ENCODE results near the gene PPFIA4.

PPFIA4 gene

GRCh38 chr1:203056012-203056411 lies 29.7 kb downstream of the PPFIA4 start:
- no peak for DNase-seq (ENCODE audit: low read depth in 1 of 2, low spot score in 1 of 2)

DNA sequence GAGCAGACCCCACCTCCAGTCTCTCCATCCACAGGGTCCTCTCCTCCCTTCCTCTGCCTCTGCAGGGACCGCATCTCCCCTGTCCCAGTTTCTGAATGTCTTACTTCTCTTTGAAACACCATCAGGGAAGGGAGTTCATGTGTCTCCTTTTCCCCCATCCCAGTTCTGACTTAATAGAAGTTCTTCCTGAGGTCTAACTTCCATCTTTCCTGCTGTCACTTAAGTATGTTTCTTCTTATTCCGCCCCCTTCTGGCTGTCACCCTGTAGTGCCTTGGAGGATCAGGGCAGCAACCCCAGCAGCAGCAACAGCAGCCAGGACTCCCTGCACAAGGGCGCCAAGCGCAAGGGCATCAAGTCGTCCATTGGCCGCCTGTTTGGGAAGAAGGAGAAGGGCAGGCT lies 30.2 kb downstream of the PPFIA4 start:
- no peak for DNase-seq (ENCODE audit: low read depth in 1 of 2, low spot score in 1 of 2)

- no peak for DNase-seq (ENCODE audit: low read depth in 1 of 2, low spot score in 1 of 2)
These were observed 31.8 kb downstream of the PPFIA4 start for GRCh38 chr1:203057911-203058675.

DNA sequence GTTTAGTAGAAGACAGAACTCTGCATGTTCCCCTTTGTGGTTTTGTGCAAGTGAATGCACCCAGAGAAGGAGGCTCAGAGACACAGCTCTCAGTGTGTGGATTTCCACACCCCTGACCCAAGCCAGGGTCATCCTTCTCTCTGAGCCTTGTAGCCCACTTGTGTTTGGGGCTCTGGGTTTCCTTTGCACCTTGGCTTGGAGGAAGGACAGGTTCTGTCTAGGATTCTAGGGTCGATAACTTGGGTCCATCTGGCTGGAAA lies 32.3 kb downstream of the PPFIA4 start:
- no peak for DNase-seq (ENCODE audit: low read depth in 1 of 2, low spot score in 1 of 2)

GRCh38 chr1:203059485-203059884 lies 33.2 kb downstream of the PPFIA4 start:
- no peak for DNase-seq (ENCODE audit: low read depth in 1 of 2, low spot score in 1 of 2)

GRCh38 chr1:203060115-203060514 lies 33.8 kb downstream of the PPFIA4 start:
- no peak for DNase-seq (ENCODE audit: low read depth in 1 of 2, low spot score in 1 of 2)

- DNase-seq (ENCODE audit: low read depth in 1 of 2, low spot score in 1 of 2): no peak
These were observed 37.0 kb downstream of the PPFIA4 start for GRCh38 chr1:203063287-203063686.

DNA sequence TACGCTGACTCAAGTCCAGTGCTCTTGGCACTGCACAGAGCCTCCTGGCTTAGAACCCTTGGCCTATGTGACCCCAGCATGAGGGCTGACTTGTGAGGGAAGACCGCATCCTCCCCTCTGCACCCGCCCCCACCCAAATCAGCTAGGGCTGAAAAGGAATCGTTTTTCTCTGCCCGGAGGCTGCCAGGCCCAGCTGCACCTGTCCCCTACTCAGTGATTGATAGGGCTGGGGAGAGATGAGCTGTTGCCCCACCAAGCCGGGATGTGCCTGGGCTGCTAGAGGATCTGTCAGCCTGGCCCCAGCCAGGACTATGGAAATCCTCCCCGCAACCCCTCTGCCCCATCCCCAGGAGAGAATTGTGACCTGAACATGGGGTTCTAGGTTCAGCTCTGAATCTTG lies 38.9 kb downstream of the PPFIA4 start:
- DNase-seq (ENCODE audit: low read depth in 1 of 2, low spot score in 1 of 2): no peak

DNA sequence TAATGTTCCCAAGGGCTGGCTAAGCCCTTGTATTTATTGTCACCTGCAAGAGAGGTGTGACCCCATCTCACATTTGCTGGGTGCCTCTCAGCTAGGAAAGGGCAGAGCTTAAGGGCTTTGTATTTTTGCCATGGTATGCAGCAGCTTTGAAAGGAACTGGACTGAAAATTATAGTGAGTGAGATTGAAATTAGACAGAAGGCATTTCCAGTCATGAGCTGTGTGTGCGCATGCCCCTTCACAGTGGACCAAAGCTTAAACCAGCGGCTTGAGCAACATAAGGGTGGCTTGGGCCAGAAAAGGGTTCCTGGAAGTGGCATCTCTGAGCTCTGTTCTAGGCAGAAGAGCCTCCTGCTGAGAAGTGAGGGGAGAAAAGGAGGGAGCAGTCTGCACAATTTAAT lies 39.7 kb downstream of the PPFIA4 start:
- no peak for DNase-seq (ENCODE audit: low read depth in 1 of 2, low spot score in 1 of 2)

GRCh38 chr1:203066965-203067364 lies 40.7 kb downstream of the PPFIA4 start:
- no peak for DNase-seq (ENCODE audit: low read depth in 1 of 2, low spot score in 1 of 2)

DNA sequence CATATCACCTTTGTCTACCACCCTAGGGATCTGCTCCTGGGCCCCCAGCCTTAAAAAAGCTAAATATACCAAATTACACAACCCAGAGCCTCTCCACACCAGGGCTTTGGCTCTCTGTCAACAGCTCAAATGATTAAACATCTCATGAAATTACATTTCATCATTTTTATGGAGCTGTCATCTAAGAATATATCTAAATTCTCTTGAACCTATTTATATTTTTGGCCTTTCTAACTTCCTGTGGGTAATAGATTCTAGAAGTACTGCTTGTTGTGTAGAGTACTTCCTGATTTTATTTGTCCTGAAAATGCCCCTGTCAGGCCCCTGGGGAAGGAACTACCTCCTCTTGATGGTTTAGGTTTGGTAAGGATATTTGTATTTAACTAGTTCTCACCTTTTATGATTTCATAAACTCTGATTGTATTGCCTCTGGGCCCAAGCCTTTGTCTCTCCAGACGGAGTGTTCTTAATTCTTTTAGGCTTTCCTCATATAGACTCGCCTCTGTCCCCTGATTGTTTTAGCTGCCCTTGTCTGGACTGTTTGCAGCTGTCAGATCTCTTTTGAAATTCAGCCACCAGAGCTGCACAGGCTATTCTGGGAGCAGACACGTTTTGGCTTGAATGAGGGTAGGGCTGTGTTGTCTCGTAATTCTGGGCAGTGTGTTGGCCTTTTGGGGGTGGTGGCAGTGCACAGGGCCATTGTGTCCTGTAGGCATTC lies 42.9 kb downstream of the PPFIA4 start:
- DNase-seq (ENCODE audit: low read depth in 1 of 2, low spot score in 1 of 2): no peak

DNA sequence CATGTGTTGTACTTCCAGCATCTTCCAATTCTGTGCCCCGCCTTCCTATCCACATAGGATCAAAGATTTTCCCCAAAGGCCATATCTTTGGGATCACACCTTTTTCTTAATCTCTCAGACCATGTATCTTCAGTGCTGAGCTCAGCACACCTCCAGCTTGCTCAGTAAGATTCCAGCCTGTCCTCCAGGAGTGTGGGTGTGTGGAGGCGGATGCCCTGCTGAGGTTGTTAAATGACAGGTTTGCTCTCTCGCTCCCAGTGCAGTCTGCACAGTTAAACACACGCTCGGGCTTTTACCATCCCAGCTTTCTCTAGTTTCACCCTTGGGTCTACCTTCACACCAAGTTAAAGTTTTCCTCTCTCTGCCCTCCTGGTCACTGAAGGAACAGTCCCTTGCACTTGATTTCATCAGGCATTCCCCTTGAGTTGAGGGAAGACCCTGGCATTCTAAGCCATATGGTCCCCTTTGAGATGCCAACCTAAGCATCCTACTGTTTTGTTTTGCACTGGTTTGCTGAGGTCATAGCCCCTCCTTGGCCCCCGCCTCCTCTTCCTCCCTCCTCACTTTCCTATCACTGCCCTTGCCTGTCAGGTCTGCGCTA lies 45.8 kb downstream of the PPFIA4 start:
- DNase-seq (ENCODE audit: low read depth in 1 of 2, low spot score in 1 of 2): no peak

DNA sequence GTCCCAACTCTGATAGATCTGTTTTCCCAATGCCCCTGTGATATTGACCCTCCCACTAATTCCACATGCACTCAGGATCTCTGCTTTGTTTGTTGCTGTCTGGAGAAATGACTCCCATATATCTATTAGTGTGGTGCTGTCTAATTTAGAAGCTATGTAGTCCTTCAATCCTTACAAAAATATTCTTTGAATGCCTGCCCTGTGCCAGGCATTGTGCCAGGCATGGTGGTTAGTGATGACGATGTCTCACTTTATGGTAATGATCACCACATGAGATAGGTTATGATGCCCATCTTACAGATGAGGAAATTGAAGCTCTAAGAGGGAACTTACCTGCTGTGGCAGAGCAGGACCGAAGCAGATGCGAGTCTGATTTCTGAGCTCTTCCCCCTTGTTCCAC lies 46.6 kb downstream of the PPFIA4 start:
- no peak for DNase-seq (ENCODE audit: low read depth in 1 of 2, low spot score in 1 of 2)

GRCh38 chr1:203073469-203073868 lies 47.2 kb downstream of the PPFIA4 start:
- DNase-seq (ENCODE audit: low read depth in 1 of 2, low spot score in 1 of 2): no peak

GRCh38 chr1:203074610-203075009 lies 48.3 kb downstream of the PPFIA4 start:
- no peak for DNase-seq (ENCODE audit: low read depth in 1 of 2, low spot score in 1 of 2)

GRCh38 chr1:203075236-203076030 lies 49.1 kb downstream of the PPFIA4 start:
- no peak for DNase-seq (ENCODE audit: low read depth in 1 of 2, low spot score in 1 of 2)

GRCh38 chr1:203076031-203076511 lies 49.8 kb downstream of the PPFIA4 start:
- no peak for DNase-seq (ENCODE audit: low read depth in 1 of 2, low spot score in 1 of 2)

- DNase-seq (ENCODE audit: low read depth in 1 of 2, low spot score in 1 of 2): no peak
These were observed 51.1 kb downstream of the PPFIA4 start for GRCh38 chr1:203077367-203077766.

- no peak for DNase-seq (ENCODE audit: low read depth in 1 of 2, low spot score in 1 of 2)
These were observed 51.7 kb downstream of the PPFIA4 start for GRCh38 chr1:203077956-203078355.

GRCh38 chr1:203078478-203078877 lies 52.2 kb downstream of the PPFIA4 start:
- no peak for DNase-seq (ENCODE audit: low read depth in 1 of 2, low spot score in 1 of 2)

DNA sequence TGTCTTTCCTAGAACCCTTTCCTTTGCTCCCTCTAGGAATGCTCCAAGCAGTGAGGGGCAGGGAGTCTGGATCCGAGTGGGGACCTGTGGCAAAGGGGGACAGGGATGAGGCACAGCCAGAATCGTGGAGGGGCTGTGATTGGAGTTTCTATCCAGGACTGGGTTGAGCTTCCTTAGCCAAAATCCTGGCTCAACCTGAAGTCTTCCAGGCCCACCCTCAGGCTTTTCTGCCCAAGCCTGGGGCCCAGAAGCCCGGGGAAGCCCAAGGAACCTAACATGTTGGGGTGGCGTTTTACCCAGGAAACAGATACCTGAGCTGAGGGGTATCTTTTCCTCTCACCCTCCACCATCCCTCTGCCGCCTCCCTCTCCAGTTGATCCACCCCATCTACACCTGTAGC lies 54.2 kb downstream of the PPFIA4 start:
- DNase-seq (ENCODE audit: low read depth in 1 of 2, low spot score in 1 of 2): no peak

Measured in activated T-helper 1 cell treated with anti-CD3 and anti-CD28 coated beads, Interleukin-2, amount 50 U/mL, for 16 hours (primary cell).